ENCODE data around the gene RLBP1. TPM values are rescaled to one million over a fixed set of nuclear protein-coding genes. Genes with fewer than 3 reads are reported as not detected.

RLBP1 gene
- total and polyA plus RNA-seq, 10 of the 15 experiments (the other 5 are each of a cell fraction or from before 2014, with no cell fraction given), result 0.06 TPM; not detected in 9

GRCh38 chr15:89196241-89196640, 25.1 kb downstream of the RLBP1 start (continued):
- TF ChIP-seq, protein P1, sequence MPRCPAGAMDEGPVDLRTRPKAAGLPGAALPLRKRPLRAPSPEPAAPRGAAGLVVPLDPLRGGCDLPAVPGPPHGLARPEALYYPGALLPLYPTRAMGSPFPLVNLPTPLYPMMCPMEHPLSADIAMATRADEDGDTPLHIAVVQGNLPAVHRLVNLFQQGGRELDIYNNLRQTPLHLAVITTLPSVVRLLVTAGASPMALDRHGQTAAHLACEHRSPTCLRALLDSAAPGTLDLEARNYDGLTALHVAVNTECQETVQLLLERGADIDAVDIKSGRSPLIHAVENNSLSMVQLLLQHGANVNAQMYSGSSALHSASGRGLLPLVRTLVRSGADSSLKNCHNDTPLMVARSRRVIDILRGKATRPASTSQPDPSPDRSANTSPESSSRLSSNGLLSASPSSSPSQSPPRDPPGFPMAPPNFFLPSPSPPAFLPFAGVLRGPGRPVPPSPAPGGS (IDR thresholded peaks at IDR 0.05; ENCODE audit: borderline replicate concordance, insufficient read depth, low read depth, low read length, poor library complexity, severe bottlenecking), result no peak
- no peak for TF ChIP-seq RBBP5 (conservative IDR thresholded peaks at IDR 0.05)
- TF ChIP-seq ZBED1 (IDR thresholded peaks at IDR 0.05; ENCODE audit: borderline replicate concordance), result no peak
- no peak for TF ChIP-seq BCL11A (IDR thresholded peaks at IDR 0.05; ENCODE audit: low read depth, low read length)
- no peak for TF ChIP-seq HDAC2 (IDR thresholded peaks at IDR 0.05)
- TF ChIP-seq SMAD1 (IDR thresholded peaks at IDR 0.05; ENCODE audit: low read depth, partially characterized antibody), result no peak

DNA sequence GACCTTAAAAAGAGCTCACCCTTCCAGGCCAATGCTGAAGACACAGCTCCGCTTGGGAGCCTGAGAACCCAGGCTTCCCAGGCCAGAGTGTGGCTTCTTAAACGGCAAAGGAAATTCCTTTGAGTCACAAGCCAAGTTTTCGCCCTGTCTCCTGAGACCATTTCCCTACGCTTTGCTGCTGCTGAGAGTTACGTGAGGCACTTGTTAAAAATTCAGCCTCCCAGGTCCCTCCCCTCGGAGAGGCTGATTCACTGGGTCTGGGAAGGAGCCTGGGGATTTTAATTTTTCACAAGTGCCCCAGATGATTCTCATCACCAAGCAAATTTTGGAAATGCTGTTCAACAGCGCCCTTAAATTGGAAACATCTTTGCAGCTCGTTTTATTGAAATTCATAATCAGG, 25.5 kb downstream of the RLBP1 start:
- RAD21 ChIA-PET (ENCODE audit: unreplicated experiment), result interaction anchor here (1.6 kb wide), 1 partner anchor 138 kb away, joined by 5 read pairs; no protein-coding TSS in a partner anchor
- Histone ChIP-seq H3K4me1 (ENCODE audit: control insufficient read depth, insufficient read depth, low read length) (no peaks in the 10 kb centered on the region), H3K27ac (ENCODE audit: control insufficient read depth, insufficient read depth) (no peak overlapping the region), H3K27me3 (replicated peaks in 1 of 2; ENCODE audit: control insufficient read depth in 2 of 2, insufficient read depth in 2 of 2, low read length in 1 of 2) (no peaks in the 10 kb centered on the region), H3K4me2 (ENCODE audit: control insufficient read depth, insufficient read depth) (no peak overlapping the region), H3K36me3 (ENCODE audit: control insufficient read depth in 2 of 2, insufficient read depth in 2 of 2, low read length in 1 of 2) (peaks cover 3 to 5% of the 10 kb centered on the region in 2 experiments; a peak in 3 of 4 replicates), H3K79me2 (ENCODE audit: control insufficient read depth, insufficient read depth, low read length) (no peaks in the 10 kb centered on the region), H3K4me3 (no peak overlapping the region), H3K9me3 (replicated peaks; ENCODE audit: control insufficient read depth, insufficient read depth, low read length) (no peaks in the 10 kb centered on the region), H4K20me1 (ENCODE audit: control insufficient read depth, insufficient read depth) (no peaks in the 10 kb centered on the region), H3K9ac (ENCODE audit: control insufficient read depth, insufficient read depth, low read length) (no peak overlapping the region), H2AFZ (ENCODE audit: control insufficient read depth, low read depth, low read length) (no peak overlapping the region)
- CTCF ChIA-PET, result interaction anchor here (1.3 to 8.1 kb wide), 3 partner anchors 9 to 28 kb away, joined by 3 to 47 read pairs (median 6); no protein-coding TSS in a partner anchor
- no peak for FAIRE-seq
- 82% methylated on average over 8 of the region's 8 CpGs for WGBS (ENCODE audit: insufficient coverage, insufficient replicate concordance, low lambda C conversion rate, missing lambda C conversion rate)
- POLR2A ChIA-PET, result no interaction called here
- in situ Hi-C loops (cut with MboI), result no loop called here
- DNase-seq (ENCODE audit: low read depth, low spot score), result no peak
- SMC1A ChIA-PET (ENCODE audit: uncharacterized antibody, unreplicated experiment), result no interaction called here
- intact Hi-C loops (cut with micrococcal nuclease; ENCODE audit: unreplicated experiment), result no loop called here
- no TSS peak for BruUV-seq (replicated peaks)
- TF ChIP-seq, protein P2, sequence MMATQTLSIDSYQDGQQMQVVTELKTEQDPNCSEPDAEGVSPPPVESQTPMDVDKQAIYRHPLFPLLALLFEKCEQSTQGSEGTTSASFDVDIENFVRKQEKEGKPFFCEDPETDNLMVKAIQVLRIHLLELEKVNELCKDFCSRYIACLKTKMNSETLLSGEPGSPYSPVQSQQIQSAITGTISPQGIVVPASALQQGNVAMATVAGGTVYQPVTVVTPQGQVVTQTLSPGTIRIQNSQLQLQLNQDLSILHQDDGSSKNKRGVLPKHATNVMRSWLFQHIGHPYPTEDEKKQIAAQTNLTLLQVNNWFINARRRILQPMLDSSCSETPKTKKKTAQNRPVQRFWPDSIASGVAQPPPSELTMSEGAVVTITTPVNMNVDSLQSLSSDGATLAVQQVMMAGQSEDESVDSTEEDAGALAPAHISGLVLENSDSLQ (IDR thresholded peaks at IDR 0.05), result no peak
- TF ChIP-seq NFYA (IDR thresholded peaks at IDR 0.05; ENCODE audit: borderline replicate concordance, low read depth, low read length) (no peak), YBX1 (IDR thresholded peaks at IDR 0.05) (no peak), CBX3 (IDR thresholded peaks at IDR 0.05; ENCODE audit: borderline replicate concordance, low read depth) (no peak), ETV6 (conservative IDR thresholded peaks at IDR 0.05 in 1 of 2, IDR thresholded peaks at IDR 0.05 in 1 of 2; ENCODE audit: borderline replicate concordance in 1 of 2, low read depth in 1 of 2) (no peak)
- no peak for ATAC-seq
